Osteocyte (in vitro differentiated cells): ENCODE measurements around the gene CDK5R2. TPM values are rescaled to one million over a fixed set of nuclear protein-coding genes. Genes with fewer than 3 reads are reported as not detected.

Experiments used
- DNase-seq: peaks from one replicate; pipeline ENCODE4 v3.0.0; 2021; ENCODE audit warnings: mixed read lengths; ENCODE audit not compliant: unreplicated experiment; ENCODE audit errors: extremely low spot score
- H3K27ac Mint-ChIP-seq: one replicate; pipeline ENCODE4 v1.8.0; 2021; ENCODE audit warnings: mild to moderate bottlenecking, mixed read lengths; ENCODE audit not compliant: unreplicated experiment
- H3K27me3 Mint-ChIP-seq: one replicate; pipeline ENCODE4 v1.8.0; 2021; ENCODE audit warnings: mixed read lengths; ENCODE audit not compliant: unreplicated experiment
- H3K36me3 Mint-ChIP-seq: one replicate; pipeline ENCODE4 v1.8.0; 2021; ENCODE audit warnings: mixed read lengths; ENCODE audit not compliant: unreplicated experiment
- H3K4me1 Mint-ChIP-seq: one replicate; pipeline ENCODE4 v1.8.0; 2021; ENCODE audit warnings: mixed read lengths; ENCODE audit not compliant: unreplicated experiment
- H3K4me3 Mint-ChIP-seq: one replicate; pipeline ENCODE4 v1.8.0; 2021; ENCODE audit warnings: mild to moderate bottlenecking, moderate library complexity, mixed read lengths; ENCODE audit not compliant: unreplicated experiment
- H3K9me3 Mint-ChIP-seq: one replicate; pipeline ENCODE4 v1.8.0; 2021; ENCODE audit warnings: mixed read lengths; ENCODE audit not compliant: unreplicated experiment
- CTCF ChIP-seq: fragments of 200-600 bp; sonication (generic); IDR thresholded peaks from 2 replicates; pipeline ENCODE4 v1.5.0; 2021; ENCODE audit warnings: antibody characterized with exemption, mild to moderate bottlenecking, moderate library complexity
- total RNA-seq: library from RNA; stranded (reverse); gene quantifications from 2 replicates; pipeline ENCODE4 v1.2.1, GENCODE V29; 2021

Gene CDK5R2
- total RNA-seq, 1 donor from 2014 or later = not detected

- no peaks in the 10 kb centered on the region for H3K36me3 Mint-ChIP-seq
- peaks cover 55% of the 10 kb centered on the region for H3K27me3 Mint-ChIP-seq
- DNase-seq = no peak
- H3K9me3 Mint-ChIP-seq = no peaks in the 10 kb centered on the region
- H3K27ac Mint-ChIP-seq = no peak overlapping the region
- no peak for TF ChIP-seq CTCF
- H3K4me3 Mint-ChIP-seq = no peak overlapping the region
- H3K4me1 Mint-ChIP-seq = no peaks in the 10 kb centered on the region
These were observed 7.3 kb upstream of the CDK5R2 start for GRCh38 chr2:218952160-218952559.

- peak; percentile 75 for DNase-seq
- H3K27ac Mint-ChIP-seq = no peak overlapping the region
- no peaks in the 10 kb centered on the region for H3K4me1 Mint-ChIP-seq
- H3K27me3 Mint-ChIP-seq = peaks cover 66% of the 10 kb centered on the region
- TF ChIP-seq CTCF = no peak
- H3K36me3 Mint-ChIP-seq = no peaks in the 10 kb centered on the region
- H3K4me3 Mint-ChIP-seq = no peak overlapping the region
- H3K9me3 Mint-ChIP-seq = no peaks in the 10 kb centered on the region
These were observed 6.0 kb upstream of the CDK5R2 start for GRCh38 chr2:218953366-218953954.

GRCh38 chr2:218954541-218955300, 4.7 kb upstream of the CDK5R2 start:
- no peak for TF ChIP-seq CTCF
- Mint-ChIP-seq H3K27ac (no peak overlapping the region), H3K4me1 (peaks cover 6% of the 10 kb centered on the region), H3K4me3 (no peak overlapping the region), H3K36me3 (no peaks in the 10 kb centered on the region), H3K27me3 (peaks cover 71% of the 10 kb centered on the region), H3K9me3 (no peaks in the 10 kb centered on the region)
- DNase-seq = peak; percentile 59

- TF ChIP-seq CTCF = no peak
- H3K4me1 Mint-ChIP-seq = peaks cover 8% of the 10 kb centered on the region
These were observed 3.4 kb upstream of the CDK5R2 start for GRCh38 chr2:218956039-218956438.

GRCh38 chr2:218957671-218958070, 1.8 kb upstream of the CDK5R2 start:
- no peaks in the 10 kb centered on the region for H3K36me3 Mint-ChIP-seq
- DNase-seq = no peak
- no peak for TF ChIP-seq CTCF
- H3K4me3 Mint-ChIP-seq = no peak overlapping the region
- H3K27me3 Mint-ChIP-seq = peaks cover 74% of the 10 kb centered on the region
- no peaks in the 10 kb centered on the region for H3K9me3 Mint-ChIP-seq
- H3K27ac Mint-ChIP-seq = no peak overlapping the region
- peaks cover 12% of the 10 kb centered on the region for H3K4me1 Mint-ChIP-seq

More at GRCh38 chr2:218956039-218956438, 3.4 kb upstream of the CDK5R2 start:
- no peak for DNase-seq
- Mint-ChIP-seq H3K9me3 (no peaks in the 10 kb centered on the region), H3K36me3 (no peaks in the 10 kb centered on the region), H3K27me3 (peaks cover 69% of the 10 kb centered on the region), H3K27ac (no peak overlapping the region), H3K4me3 (no peak overlapping the region)
